ENCODE data around the gene PCF11.
A peak's percentile ranks its signal among the peaks of the same experiment; 100 is the strongest.

Gene PCF11

GRCh38 chr11:83152264-83152663 is 4.7 kb upstream of the PCF11 start:
- no peak for DNase-seq

GRCh38 chr11:83153764-83154163 is 3.2 kb upstream of the PCF11 start:
- DNase-seq = no peak

GRCh38 chr11:83156144-83156995 is 561 bp upstream of the PCF11 start:
- DNase-seq = peak; percentile 100

- peak; percentile 40 for DNase-seq
Observed at GRCh38 chr11:83157594-83158356, 844 bp downstream of the PCF11 start.

GRCh38 chr11:83158357-83158786 is 1.4 kb downstream of the PCF11 start:
- DNase-seq = no peak

- no peak for DNase-seq
Observed at GRCh38 chr11:83158965-83159901, 2.3 kb downstream of the PCF11 start.

- no peak for DNase-seq
Observed at GRCh38 chr11:83159902-83160865, 3.3 kb downstream of the PCF11 start.

- DNase-seq = no peak
Observed at GRCh38 chr11:83161610-83162199, 4.8 kb downstream of the PCF11 start.

- DNase-seq = no peak
Observed at GRCh38 chr11:83162377-83162776, 5.4 kb downstream of the PCF11 start.

GRCh38 chr11:83166193-83166866 is 9.4 kb downstream of the PCF11 start:
- DNase-seq = no peak

- no peak for DNase-seq
Observed at GRCh38 chr11:83168756-83169155, 11.8 kb downstream of the PCF11 start.

GRCh38 chr11:83170865-83171264 is 13.9 kb downstream of the PCF11 start:
- DNase-seq = no peak

GRCh38 chr11:83172551-83172950 is 15.6 kb downstream of the PCF11 start:
- no peak for DNase-seq

GRCh38 chr11:83174008-83174407 is 17.1 kb downstream of the PCF11 start:
- DNase-seq = no peak

- DNase-seq = no peak
Observed at GRCh38 chr11:83175815-83176214, 18.9 kb downstream of the PCF11 start.

- DNase-seq = no peak
Observed at GRCh38 chr11:83181815-83182214, 24.9 kb downstream of the PCF11 start.

- no peak for DNase-seq
Observed at GRCh38 chr11:83185767-83186166, 28.8 kb downstream of the PCF11 start.

GRCh38 chr11:83187465-83187864 is 30.5 kb downstream of the PCF11 start:
- no peak for DNase-seq

- DNase-seq = no peak
Observed at GRCh38 chr11:83191491-83191890, 34.6 kb downstream of the PCF11 start.

GRCh38 chr11:83191986-83192385 is 35.1 kb downstream of the PCF11 start:
- no peak for DNase-seq
